GM12875 (cell line): Measurements from ENCODE around the gene IL11RA.
A peak's percentile ranks its signal among the peaks of the same experiment; 100 is the strongest.
"Not testable (repeated sequence)": the region's sequence is repeated elsewhere in the genome, so short reads cannot be mapped to it uniquely, and the experiment has no call there.

Experiments used
- H3K4me3 ChIP-seq: one replicate; pipeline ENCODE4 v1.5.1; 2011; ENCODE audit warnings: low read depth, low read length, control low read depth
- CTCF ChIP-seq: IDR thresholded peaks from 2 replicates; pipeline ENCODE4 v1.5.1; 2011; ENCODE audit warnings: low read depth, mild to moderate bottlenecking, control low read depth, inconsistent platforms, low read length, moderate library complexity, borderline replicate concordance; ENCODE audit not compliant: insufficient read depth

Gene IL11RA

GRCh38 chr9:34637356-34638137, 14.4 kb upstream of the IL11RA start, which contains the start of gene SIGMAR1:
SIGMAR1 (minus strand) TSS chr9:34637787; CDS start chr9:34637697, 90 bp downstream.
- no peak for TF ChIP-seq CTCF
- H3K4me3 ChIP-seq: peak within 1 kb of the TSS; percentile 82

- no peak for TF ChIP-seq CTCF
- H3K4me3 ChIP-seq: peak overlapping the region; percentile 82
Measured at GRCh38 chr9:34638138-34638445, 13.9 kb upstream of the IL11RA start.

- not testable (repeated sequence) for H3K4me3 ChIP-seq
Measured at GRCh38 chr9:34639322-34639721, 12.7 kb upstream of the IL11RA start.

GRCh38 chr9:34642679-34643078, 9.3 kb upstream of the IL11RA start:
- no peak overlapping the region for H3K4me3 ChIP-seq
- TF ChIP-seq CTCF: no peak

GRCh38 chr9:34644766-34645314, 7.1 kb upstream of the IL11RA start:
- TF ChIP-seq CTCF: no peak
- no peak overlapping the region for H3K4me3 ChIP-seq

- H3K4me3 ChIP-seq: peak within 1 kb of the TSS; percentile 99
- TF ChIP-seq CTCF: peak; percentile 52
Measured at GRCh38 chr9:34646211-34647083, 5.5 kb upstream of the IL11RA start, which contains the start of gene GALT. GALT (plus strand) TSS chr9:34646675; CDS start chr9:34646705, 30 bp downstream.

- peak overlapping the region; percentile 99 for H3K4me3 ChIP-seq
- TF ChIP-seq CTCF: no peak
Measured at GRCh38 chr9:34647084-34647403, 4.9 kb upstream of the IL11RA start.
